Testis (tissue), 2 donors: ENCODE results near the gene RASSF3.

ENCODE experiments used
- POLR2A ChIP-seq: fragments of 450-650 bp; IDR thresholded peaks from one replicate; pipeline ENCODE4 v1.6.1; 2017; ENCODE audit warnings: antibody characterized with exemption, mild to moderate bottlenecking, moderate library complexity
- TF ChIP-seq, protein P1 (sequence below), 3 experiments: fragments of 450-650 bp in 2 of 3; fragments of 200-600 bp in 1 of 3; sonication (generic) in 1 of 3; IDR thresholded peaks; one replicate each; pipeline ENCODE4 v1.5.1; 2016 to 2019; ENCODE audit warnings: antibody characterized with exemption in 3 of 3, mild to moderate bottlenecking in 2 of 3, moderate library complexity in 1 of 3

GRCh38 chr12:64685605-64686004 lies 75.3 kb downstream of the RASSF3 start:
- TF ChIP-seq, protein P1, sequence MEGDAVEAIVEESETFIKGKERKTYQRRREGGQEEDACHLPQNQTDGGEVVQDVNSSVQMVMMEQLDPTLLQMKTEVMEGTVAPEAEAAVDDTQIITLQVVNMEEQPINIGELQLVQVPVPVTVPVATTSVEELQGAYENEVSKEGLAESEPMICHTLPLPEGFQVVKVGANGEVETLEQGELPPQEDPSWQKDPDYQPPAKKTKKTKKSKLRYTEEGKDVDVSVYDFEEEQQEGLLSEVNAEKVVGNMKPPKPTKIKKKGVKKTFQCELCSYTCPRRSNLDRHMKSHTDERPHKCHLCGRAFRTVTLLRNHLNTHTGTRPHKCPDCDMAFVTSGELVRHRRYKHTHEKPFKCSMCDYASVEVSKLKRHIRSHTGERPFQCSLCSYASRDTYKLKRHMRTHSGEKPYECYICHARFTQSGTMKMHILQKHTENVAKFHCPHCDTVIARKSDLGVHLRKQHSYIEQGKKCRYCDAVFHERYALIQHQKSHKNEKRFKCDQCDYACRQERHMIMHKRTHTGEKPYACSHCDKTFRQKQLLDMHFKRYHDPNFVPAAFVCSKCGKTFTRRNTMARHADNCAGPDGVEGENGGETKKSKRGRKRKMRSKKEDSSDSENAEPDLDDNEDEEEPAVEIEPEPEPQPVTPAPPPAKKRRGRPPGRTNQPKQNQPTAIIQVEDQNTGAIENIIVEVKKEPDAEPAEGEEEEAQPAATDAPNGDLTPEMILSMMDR (IDR thresholded peaks at IDR 0.05) = no peak
- TF ChIP-seq POLR2A = no peak
